HG03469 (cell line): ENCODE data around the gene PRKG2.
"Not testable (repeated sequence)": the region's sequence is repeated elsewhere in the genome, so short reads cannot be mapped to it uniquely, and the experiment has no call there.

Experiments used
- ATAC-seq: cut with Tn5 transposase; IDR thresholded peaks from one replicate; pipeline ENCODE4 v1.9.1; 2021; ENCODE audit warnings: mild to moderate bottlenecking, moderate library complexity, moderate number of reproducible peaks; ENCODE audit not compliant: unreplicated experiment

The PRKG2 gene

GRCh38 chr4:81164126-81164525 is 50.9 kb downstream of the PRKG2 start:
- no peak for ATAC-seq

- no peak for ATAC-seq
Observed at GRCh38 chr4:81162752-81163458, 52.1 kb downstream of the PRKG2 start.

GRCh38 chr4:81153714-81154323 is 61.2 kb downstream of the PRKG2 start:
- ATAC-seq, result not testable (repeated sequence)

GRCh38 chr4:81152839-81153713 is 61.9 kb downstream of the PRKG2 start:
- no peak for ATAC-seq

GRCh38 chr4:81149976-81150375 is 65.0 kb downstream of the PRKG2 start:
- ATAC-seq, result no peak

- ATAC-seq, result no peak
Observed at GRCh38 chr4:81148576-81148975, 66.4 kb downstream of the PRKG2 start.

GRCh38 chr4:81146466-81146865 is 68.6 kb downstream of the PRKG2 start:
- ATAC-seq, result no peak

GRCh38 chr4:81143183-81143582 is 71.8 kb downstream of the PRKG2 start:
- ATAC-seq, result no peak

GRCh38 chr4:81142744-81143143 is 72.3 kb downstream of the PRKG2 start:
- no peak for ATAC-seq

GRCh38 chr4:81137894-81138293 is 77.1 kb downstream of the PRKG2 start:
- no peak for ATAC-seq

GRCh38 chr4:81137446-81137845 is 77.6 kb downstream of the PRKG2 start:
- no peak for ATAC-seq

- ATAC-seq, result no peak
Observed at GRCh38 chr4:81136161-81136905, 78.7 kb downstream of the PRKG2 start.

- ATAC-seq, result no peak
Observed at GRCh38 chr4:81135501-81135900, 79.5 kb downstream of the PRKG2 start.

GRCh38 chr4:81131563-81131962 is 83.5 kb downstream of the PRKG2 start:
- ATAC-seq, result no peak

- no peak for ATAC-seq
Observed at GRCh38 chr4:81131066-81131465, 84.0 kb downstream of the PRKG2 start.

- ATAC-seq, result no peak
Observed at GRCh38 chr4:81130569-81130968, 84.5 kb downstream of the PRKG2 start.

- no peak for ATAC-seq
Observed at GRCh38 chr4:81120055-81120454, 95.0 kb downstream of the PRKG2 start.

- no peak for ATAC-seq
Observed at GRCh38 chr4:81118086-81118485, 96.9 kb downstream of the PRKG2 start.

- ATAC-seq, result no peak
Observed at GRCh38 chr4:81116566-81116965, 98.5 kb downstream of the PRKG2 start.

- no peak for ATAC-seq
Observed at GRCh38 chr4:81113024-81113423, 102.0 kb downstream of the PRKG2 start.

GRCh38 chr4:81109356-81109755 is 105.7 kb downstream of the PRKG2 start:
- ATAC-seq, result no peak
